ENCODE measurements around the gene GZMH.
"Not testable (repeated sequence)": the region's sequence is repeated elsewhere in the genome, so short reads cannot be mapped to it uniquely, and the experiment has no call there.

GZMH gene, protein sequence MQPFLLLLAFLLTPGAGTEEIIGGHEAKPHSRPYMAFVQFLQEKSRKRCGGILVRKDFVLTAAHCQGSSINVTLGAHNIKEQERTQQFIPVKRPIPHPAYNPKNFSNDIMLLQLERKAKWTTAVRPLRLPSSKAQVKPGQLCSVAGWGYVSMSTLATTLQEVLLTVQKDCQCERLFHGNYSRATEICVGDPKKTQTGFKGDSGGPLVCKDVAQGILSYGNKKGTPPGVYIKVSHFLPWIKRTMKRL

GRCh38 chr14:24609655-24610344 lies at the start of gene GZMH:
GZMH (minus strand) TSS chr14:24609685; CDS start chr14:24609613, 72 bp downstream.
- TF ChIP-seq, protein P1, sequence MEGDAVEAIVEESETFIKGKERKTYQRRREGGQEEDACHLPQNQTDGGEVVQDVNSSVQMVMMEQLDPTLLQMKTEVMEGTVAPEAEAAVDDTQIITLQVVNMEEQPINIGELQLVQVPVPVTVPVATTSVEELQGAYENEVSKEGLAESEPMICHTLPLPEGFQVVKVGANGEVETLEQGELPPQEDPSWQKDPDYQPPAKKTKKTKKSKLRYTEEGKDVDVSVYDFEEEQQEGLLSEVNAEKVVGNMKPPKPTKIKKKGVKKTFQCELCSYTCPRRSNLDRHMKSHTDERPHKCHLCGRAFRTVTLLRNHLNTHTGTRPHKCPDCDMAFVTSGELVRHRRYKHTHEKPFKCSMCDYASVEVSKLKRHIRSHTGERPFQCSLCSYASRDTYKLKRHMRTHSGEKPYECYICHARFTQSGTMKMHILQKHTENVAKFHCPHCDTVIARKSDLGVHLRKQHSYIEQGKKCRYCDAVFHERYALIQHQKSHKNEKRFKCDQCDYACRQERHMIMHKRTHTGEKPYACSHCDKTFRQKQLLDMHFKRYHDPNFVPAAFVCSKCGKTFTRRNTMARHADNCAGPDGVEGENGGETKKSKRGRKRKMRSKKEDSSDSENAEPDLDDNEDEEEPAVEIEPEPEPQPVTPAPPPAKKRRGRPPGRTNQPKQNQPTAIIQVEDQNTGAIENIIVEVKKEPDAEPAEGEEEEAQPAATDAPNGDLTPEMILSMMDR (IDR thresholded peaks at IDR 0.05; ENCODE audit: low read depth, low read length): no peak
- no peak within 1 kb of the TSS for H3K4me3 ChIP-seq (ENCODE audit: low read depth, low read length)
- in situ Hi-C loops (cut with HindIII; ENCODE audit: low sequenced_read_pairs): no loop called here
- no peak for DNase-seq (ENCODE audit: low read depth, low spot score)

DNA sequence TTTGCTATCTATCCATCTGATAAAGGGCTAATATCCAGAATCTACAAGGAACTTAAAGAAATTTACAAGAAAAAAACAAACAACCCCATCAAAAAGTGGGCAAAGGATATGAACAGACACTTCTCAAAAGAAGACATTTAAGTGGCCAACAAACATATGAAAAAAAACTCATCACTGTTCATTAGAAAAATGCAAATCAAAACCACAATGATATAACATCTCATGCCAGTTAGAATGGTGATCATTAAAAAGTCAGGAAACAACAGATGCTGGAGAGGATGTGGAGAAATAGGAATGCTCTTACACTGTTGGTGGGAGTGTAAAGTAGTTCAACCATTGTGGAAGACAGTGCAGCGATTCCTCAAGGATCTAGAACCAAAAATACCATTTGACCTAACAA lies 38.9 kb upstream of the GZMH start:
- DNase-seq (ENCODE audit: low read depth, low spot score); H3K4me3 ChIP-seq (ENCODE audit: low read depth, low read length); in situ Hi-C loops (cut with HindIII; ENCODE audit: low sequenced_read_pairs): not testable (repeated sequence)

DNA sequence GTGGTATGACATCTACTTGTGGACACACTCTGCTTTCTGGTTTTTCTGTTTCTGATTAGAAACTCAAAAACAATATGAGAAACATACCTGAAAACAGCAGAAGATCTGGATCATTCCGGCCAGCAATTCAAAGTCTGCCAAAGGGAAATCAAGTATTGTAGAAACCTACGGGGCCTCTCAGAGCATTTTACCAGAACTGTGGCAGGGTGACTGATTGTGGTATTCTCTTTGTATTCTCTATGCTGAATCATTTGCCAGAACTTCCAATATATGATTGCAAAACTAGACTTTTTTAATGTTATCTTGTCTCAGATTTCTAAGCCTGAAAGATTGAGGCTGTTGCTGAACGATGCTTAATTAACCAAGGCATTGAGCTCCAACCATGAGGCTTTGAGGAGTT lies 30.4 kb upstream of the GZMH start:
- in situ Hi-C loops (cut with HindIII; ENCODE audit: low sequenced_read_pairs): no loop called here
- no peak overlapping the region for H3K4me3 ChIP-seq (ENCODE audit: low read depth, low read length)
- no peak for DNase-seq (ENCODE audit: low read depth, low spot score)
- TF ChIP-seq, protein P1 (IDR thresholded peaks at IDR 0.05; ENCODE audit: low read depth, low read length): no peak

- no peak overlapping the region for H3K4me3 ChIP-seq (ENCODE audit: low read depth, low read length)
- TF ChIP-seq, protein P1 (IDR thresholded peaks at IDR 0.05; ENCODE audit: low read depth, low read length): no peak
- in situ Hi-C loops (cut with HindIII; ENCODE audit: low sequenced_read_pairs): no loop called here
- DNase-seq (ENCODE audit: low read depth, low spot score): no peak
These were observed 29.8 kb upstream of the GZMH start for GRCh38 chr14:24639270-24639669.

DNA sequence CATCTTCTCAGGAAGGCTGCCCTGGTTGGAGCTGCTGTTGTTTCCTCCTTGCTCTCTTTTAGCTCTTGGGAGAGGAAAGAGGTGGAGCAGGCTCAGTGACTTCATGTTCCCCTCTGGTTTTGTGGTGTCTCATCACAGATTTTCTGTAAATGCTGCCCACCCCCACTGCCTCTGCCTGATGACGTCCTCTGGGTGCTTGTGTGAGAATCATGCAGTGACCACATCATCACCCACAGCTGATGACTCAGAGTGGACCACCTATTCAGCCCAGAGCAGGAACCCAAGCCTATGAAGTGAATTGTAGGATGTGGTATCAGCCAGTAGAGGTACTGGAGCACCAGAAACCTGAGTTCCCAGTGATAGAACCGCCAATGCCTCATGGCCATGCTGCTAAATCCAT lies 24.7 kb upstream of the GZMH start, which contains the start of gene GZMB:
GZMB (minus strand) TSS at position 33 of the 400 bp plus-strand sequence; CDS start at position 3, 30 bp downstream.
- no peak within 1 kb of the TSS for H3K4me3 ChIP-seq (ENCODE audit: low read depth, low read length)
- in situ Hi-C loops (cut with HindIII; ENCODE audit: low sequenced_read_pairs): no loop called here
- no peak for DNase-seq (ENCODE audit: low read depth, low spot score)
- TF ChIP-seq, protein P1 (IDR thresholded peaks at IDR 0.05; ENCODE audit: low read depth, low read length): no peak

DNA sequence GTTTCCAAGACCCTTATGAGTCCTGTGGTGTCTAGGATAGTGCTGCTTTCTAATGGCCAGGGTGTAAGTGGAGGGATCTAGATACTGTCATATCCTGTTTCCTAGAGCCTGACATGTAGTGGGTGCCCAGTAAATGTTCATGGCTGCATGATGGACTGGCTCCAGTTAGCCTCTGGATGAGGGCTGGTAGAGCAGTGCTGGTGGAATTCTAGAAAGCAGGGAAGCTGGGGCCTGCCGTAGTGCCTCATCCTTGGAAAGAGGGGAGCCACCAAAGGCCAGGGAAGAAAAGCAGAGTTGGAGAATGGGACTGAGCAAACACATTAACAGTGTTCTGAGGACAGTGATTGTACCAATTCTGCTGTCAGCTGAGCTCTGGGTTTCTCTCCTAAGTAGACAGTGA lies 23.9 kb upstream of the GZMH start:
- no peak for DNase-seq (ENCODE audit: low read depth, low spot score)
- in situ Hi-C loops (cut with HindIII; ENCODE audit: low sequenced_read_pairs): no loop called here
- TF ChIP-seq, protein P1 (IDR thresholded peaks at IDR 0.05; ENCODE audit: low read depth, low read length): no peak
- H3K4me3 ChIP-seq (ENCODE audit: low read depth, low read length): no peak overlapping the region

DNA sequence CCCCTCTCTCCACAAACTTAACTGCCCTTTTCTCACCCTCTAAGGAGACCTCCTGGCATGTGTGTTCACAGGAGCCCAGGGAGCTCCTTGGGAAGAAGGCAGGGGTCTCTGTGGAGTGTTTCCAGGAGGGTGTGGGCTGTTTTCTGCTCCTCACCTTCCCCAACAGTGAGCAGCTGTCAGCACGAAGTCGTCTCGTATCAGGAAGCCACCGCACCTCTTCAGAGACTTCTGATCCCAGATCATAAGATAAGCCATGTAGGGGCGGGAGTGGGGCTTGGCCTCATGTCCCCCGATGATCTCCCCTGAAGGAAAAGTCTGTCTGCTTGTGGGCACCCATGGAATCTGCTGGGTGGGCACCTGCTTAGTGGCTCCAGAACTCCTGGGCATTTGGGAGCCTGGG lies 23.3 kb upstream of the GZMH start:
- DNase-seq (ENCODE audit: low read depth, low spot score): no peak
- TF ChIP-seq, protein P1 (IDR thresholded peaks at IDR 0.05; ENCODE audit: low read depth, low read length): no peak
- no peak overlapping the region for H3K4me3 ChIP-seq (ENCODE audit: low read depth, low read length)
- in situ Hi-C loops (cut with HindIII; ENCODE audit: low sequenced_read_pairs): no loop called here

Data from astrocyte of the spinal cord (primary cell).